DOHH2 (cell line): ENCODE data around the gene NAP1L4.

Experiments used
- H3F3A ChIP-seq: fragments of 200-600 bp; sonication (generic), shearing (Covaris generic); 2 replicates; pipeline ENCODE4 v1.6.0; 2016; ENCODE audit warnings: antibody characterized with exemption, mild to moderate bottlenecking; ENCODE audit not compliant: control insufficient read depth, insufficient read depth
- H3K27ac ChIP-seq: fragments of 200-600 bp; sonication (generic); 2 replicates; pipeline ENCODE4 v1.5.1; 2014; ENCODE audit warnings: low read depth, mild to moderate bottlenecking, low read length, moderate library complexity
- H3K27me3 ChIP-seq: fragments of 200-600 bp; sonication (generic); 2 replicates; pipeline ENCODE4 v1.6.1; 2014; ENCODE audit warnings: mild to moderate bottlenecking, low read length, mixed read lengths; ENCODE audit not compliant: control insufficient read depth
- H3K36me3 ChIP-seq: fragments of 200-600 bp; sonication (generic); 2 replicates; pipeline ENCODE4 v1.6.1; 2014; ENCODE audit warnings: mild to moderate bottlenecking, low read length, moderate library complexity, mixed read lengths; ENCODE audit not compliant: control insufficient read depth
- H3K4me1 ChIP-seq: fragments of 200-600 bp; sonication (generic); 2 replicates; pipeline ENCODE4 v1.6.1; 2014; ENCODE audit warnings: mild to moderate bottlenecking, low read length, mixed read lengths; ENCODE audit not compliant: control insufficient read depth
- H3K4me2 ChIP-seq: fragments of 200-600 bp; sonication (generic); 2 replicates; pipeline ENCODE4 v1.6.0; 2014; ENCODE audit warnings: mild to moderate bottlenecking, low read length, moderate library complexity
- H3K4me3 ChIP-seq: fragments of 200-600 bp; sonication (generic); 2 replicates; pipeline ENCODE4 v1.5.1; 2014; ENCODE audit warnings: mild to moderate bottlenecking, low read length, mixed read lengths
- H3K79me2 ChIP-seq: fragments of 200-600 bp; sonication (generic); 2 replicates; pipeline ENCODE4 v1.6.1; 2014; ENCODE audit warnings: mild to moderate bottlenecking, low read length, mixed read lengths; ENCODE audit not compliant: control insufficient read depth
- H3K9me2 ChIP-seq: fragments of 200-600 bp; sonication (generic); replicated peaks from 2 replicates; pipeline ENCODE4 v1.6.1; 2014; ENCODE audit warnings: mild to moderate bottlenecking, low read length, mixed read lengths; ENCODE audit not compliant: control insufficient read depth
- H3K9me3 ChIP-seq: fragments of 200-600 bp; sonication (generic); 2 replicates; pipeline ENCODE4 v1.6.1; 2014; ENCODE audit warnings: antibody characterized with exemption, low read length, mixed read lengths; ENCODE audit not compliant: control insufficient read depth, insufficient read depth
- H4K20me1 ChIP-seq: fragments of 200-600 bp; sonication (generic); 2 replicates; pipeline ENCODE4 v1.6.0; 2014; ENCODE audit warnings: low read depth, mild to moderate bottlenecking, antibody characterized with exemption, low read length, moderate library complexity; ENCODE audit not compliant: control insufficient read depth, insufficient read depth
- CTCF ChIP-seq: fragments of 200-600 bp; sonication (generic); IDR thresholded peaks from one replicate; pipeline ENCODE4 v1.5.1; 2014; ENCODE audit warnings: antibody characterized with exemption, mild to moderate bottlenecking, low read depth, low read length; ENCODE audit not compliant: poor library complexity, severe bottlenecking
- EZH2phosphoT487 ChIP-seq: fragments of 200-600 bp; sonication (generic); IDR thresholded peaks from 2 replicates; pipeline ENCODE4 v1.6.1; 2017; ENCODE audit warnings: borderline replicate concordance, mild to moderate bottlenecking, antibody characterized with exemption, low read length, moderate library complexity, mixed read lengths

NAP1L4 gene

DNA sequence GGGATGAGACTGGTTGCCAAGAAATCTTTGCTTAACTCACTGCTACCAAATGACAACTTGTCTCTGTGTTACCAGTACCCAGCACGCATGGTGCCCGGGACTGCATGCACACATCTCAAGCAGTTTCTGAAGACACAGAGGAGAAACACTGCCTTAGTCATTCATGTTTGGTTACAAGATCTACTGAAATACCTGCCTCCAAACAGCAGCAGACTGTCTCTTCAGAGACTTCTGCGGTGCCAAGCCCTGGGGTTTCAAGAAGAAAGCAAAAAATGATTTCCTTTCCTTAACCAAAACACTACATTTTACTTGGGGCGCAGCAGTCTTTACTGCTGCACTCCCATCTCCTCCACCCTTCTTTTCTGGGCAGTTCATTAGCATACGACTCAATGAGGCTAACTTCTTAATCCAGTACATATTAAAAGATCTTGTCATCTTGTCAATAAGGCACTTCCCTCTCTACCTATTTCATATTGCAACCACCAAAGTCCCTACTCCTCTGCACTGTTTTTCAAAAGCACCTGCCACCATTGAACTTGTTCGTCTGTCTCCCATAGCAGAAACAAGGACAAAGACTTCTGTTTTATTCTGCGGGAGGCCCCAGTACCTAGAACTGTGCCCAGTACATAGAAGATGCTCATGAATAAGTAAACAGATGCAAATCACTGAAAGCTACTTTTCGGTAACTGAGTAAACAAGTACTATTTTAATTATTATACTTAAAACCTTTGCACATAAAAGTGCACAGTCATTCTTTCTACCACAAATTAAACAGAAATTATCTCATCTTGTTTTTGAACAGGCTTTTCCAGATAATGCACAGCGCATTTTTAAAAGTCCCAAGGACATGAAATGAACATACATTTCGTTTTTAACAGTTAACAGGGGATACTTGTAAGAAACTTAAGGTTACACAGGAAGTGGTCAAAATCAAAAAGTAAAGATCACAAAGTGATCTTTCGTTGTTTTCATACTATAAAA, 4.0 kb downstream of the NAP1L4 start:
- Histone ChIP-seq H3K9me2 (no peaks in the 10 kb centered on the region), H3K4me1 (peaks cover 39% of the 10 kb centered on the region), H3K79me2 (peaks cover 92% of the 10 kb centered on the region), H3K27me3 (no peaks in the 10 kb centered on the region), H3K9me3 (no peaks in the 10 kb centered on the region), H3K36me3 (peaks cover 75% of the 10 kb centered on the region), H3K27ac (peak overlapping the region; percentile 1; the same call in 1 of the 2 replicates), H3K4me2 (peak overlapping the region; percentile 77), H3K4me3 (peak overlapping the region; percentile 87), H4K20me1 (peaks cover 47% of the 10 kb centered on the region), H3F3A (no peaks in the 10 kb centered on the region)
- TF ChIP-seq CTCF (no peak), EZH2phosphoT487 (no peak)

- no peaks in the 10 kb centered on the region for H3K27me3 ChIP-seq
- H3K4me1 ChIP-seq: peaks cover 23% of the 10 kb centered on the region
- H3K9me3 ChIP-seq: no peaks in the 10 kb centered on the region
Observed at GRCh38 chr11:2983908-2984307, 8.2 kb downstream of the NAP1L4 start.

GRCh38 chr11:2982214-2982613, 9.9 kb downstream of the NAP1L4 start:
- 0 out of 2 replicates have a peak, but pooled peaks cover 8% of the 10 kb centered on the region for H3K4me1 ChIP-seq
- H3K9me2 ChIP-seq: no peaks in the 10 kb centered on the region
- H3K79me2 ChIP-seq: peaks cover 100% of the 10 kb centered on the region
- no peak overlapping the region for H3K27ac ChIP-seq
- H3F3A ChIP-seq: no peaks in the 10 kb centered on the region; the same call in none of the 2 replicates
- no peaks in the 10 kb centered on the region for H3K9me3 ChIP-seq
- H3K27me3 ChIP-seq: no peaks in the 10 kb centered on the region
- H3K4me3 ChIP-seq: no peak overlapping the region
- H3K36me3 ChIP-seq: peaks cover 80% of the 10 kb centered on the region
- no peak overlapping the region for H3K4me2 ChIP-seq
- peaks cover 43% of the 10 kb centered on the region for H4K20me1 ChIP-seq
- TF ChIP-seq CTCF (no peak), EZH2phosphoT487 (no peak)

More at GRCh38 chr11:2983908-2984307, 8.2 kb downstream of the NAP1L4 start:
- Histone ChIP-seq H3K4me3 (no peak overlapping the region), H3K4me2 (no peak overlapping the region), H3K36me3 (peaks cover 80% of the 10 kb centered on the region), H3K27ac (no peak overlapping the region), H3K9me2 (no peaks in the 10 kb centered on the region), H3F3A (no peaks in the 10 kb centered on the region; the same call in none of the 2 replicates), H3K79me2 (peaks cover 100% of the 10 kb centered on the region), H4K20me1 (peaks cover 51% of the 10 kb centered on the region)
- no peak for TF ChIP-seq CTCF
- no peak for TF ChIP-seq EZH2phosphoT487
